Fibroblast of peridontal ligament (primary cell): Measurements from ENCODE around the gene ICA1.

Experiments used
- DNase-seq: peaks from one replicate; pipeline ENCODE4 v3.0.0-alpha.2; 2010; ENCODE audit errors: extremely low read depth

ICA1 gene

DNA sequence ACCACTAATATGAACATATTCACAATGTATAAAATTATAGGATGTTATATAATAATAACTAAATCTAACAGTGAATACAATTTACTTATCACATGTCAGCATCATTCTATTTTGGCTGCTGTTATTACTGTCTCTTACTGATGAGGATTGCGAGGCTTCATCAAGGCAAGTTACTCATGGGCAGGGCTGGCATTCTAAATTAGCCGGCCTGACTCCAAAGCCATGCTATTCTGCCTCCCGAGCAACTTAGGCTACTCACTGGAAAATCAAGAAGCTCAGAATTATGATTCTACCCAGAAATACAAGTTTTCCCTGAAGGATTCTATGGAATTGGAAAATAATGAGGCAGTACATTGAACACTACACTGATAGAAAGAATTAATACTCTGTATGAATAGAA is 101.7 kb downstream of the ICA1 start:
- DNase-seq, result no peak

DNA sequence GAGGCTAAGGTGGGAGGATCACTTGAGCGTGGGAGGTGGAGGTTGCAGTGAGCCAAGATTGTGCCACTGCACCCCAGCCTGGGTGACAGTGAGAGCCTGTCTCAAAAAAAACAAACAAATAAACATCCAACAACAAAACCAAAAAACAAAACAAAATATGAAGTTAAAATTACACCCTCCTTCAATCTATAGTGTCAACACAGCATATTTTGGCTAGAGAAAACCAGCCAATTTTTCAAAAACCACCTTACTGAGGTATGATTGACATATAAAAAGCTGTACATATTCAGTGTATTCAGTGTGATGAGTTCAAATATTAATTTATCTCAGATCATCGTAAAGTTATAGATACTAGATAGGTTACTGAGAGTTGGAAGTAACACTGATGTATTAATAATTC is 102.4 kb downstream of the ICA1 start:
- DNase-seq, result no peak

DNA sequence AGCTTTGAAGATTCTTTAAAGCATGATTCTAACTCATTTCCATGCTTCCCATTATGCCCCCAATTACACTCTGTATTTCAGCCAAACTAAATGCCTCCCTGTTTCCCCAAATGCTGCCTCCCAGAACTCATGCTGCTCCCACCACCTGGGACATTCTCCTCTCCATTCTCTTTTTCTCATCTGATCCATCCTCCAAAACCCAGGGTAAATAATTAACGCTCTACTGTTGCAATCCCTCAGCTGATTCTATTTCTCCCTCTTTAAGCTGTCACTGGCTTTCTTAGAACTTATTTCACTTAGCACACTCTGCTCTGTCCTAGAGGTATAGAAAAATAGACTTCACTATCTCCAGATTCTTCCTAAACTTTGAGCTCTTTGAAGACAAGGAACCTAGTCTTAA is 104.7 kb downstream of the ICA1 start:
- DNase-seq, result no peak

DNA sequence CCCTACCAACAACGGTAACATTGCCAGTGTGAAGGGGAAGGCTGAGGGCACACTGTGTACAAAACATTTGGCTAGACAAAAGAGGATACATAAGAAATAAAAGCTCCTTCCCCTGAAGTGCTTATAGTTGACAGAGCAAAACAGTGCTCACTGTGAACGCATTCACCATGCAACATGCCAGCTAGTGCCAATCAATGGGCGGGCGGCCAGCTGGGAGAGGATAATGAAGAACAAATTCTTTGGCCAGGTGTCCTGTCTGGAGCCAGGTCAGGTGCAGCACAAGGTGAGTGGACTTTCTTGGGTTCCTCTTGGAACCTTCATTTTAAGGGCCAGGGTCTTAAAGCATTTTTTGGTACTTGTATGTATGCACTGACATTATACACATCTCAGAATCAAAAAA is 106.1 kb downstream of the ICA1 start:
- DNase-seq, result no peak

GRCh38 chr7:8154272-8154671 is 107.7 kb downstream of the ICA1 start:
- no peak for DNase-seq

DNA sequence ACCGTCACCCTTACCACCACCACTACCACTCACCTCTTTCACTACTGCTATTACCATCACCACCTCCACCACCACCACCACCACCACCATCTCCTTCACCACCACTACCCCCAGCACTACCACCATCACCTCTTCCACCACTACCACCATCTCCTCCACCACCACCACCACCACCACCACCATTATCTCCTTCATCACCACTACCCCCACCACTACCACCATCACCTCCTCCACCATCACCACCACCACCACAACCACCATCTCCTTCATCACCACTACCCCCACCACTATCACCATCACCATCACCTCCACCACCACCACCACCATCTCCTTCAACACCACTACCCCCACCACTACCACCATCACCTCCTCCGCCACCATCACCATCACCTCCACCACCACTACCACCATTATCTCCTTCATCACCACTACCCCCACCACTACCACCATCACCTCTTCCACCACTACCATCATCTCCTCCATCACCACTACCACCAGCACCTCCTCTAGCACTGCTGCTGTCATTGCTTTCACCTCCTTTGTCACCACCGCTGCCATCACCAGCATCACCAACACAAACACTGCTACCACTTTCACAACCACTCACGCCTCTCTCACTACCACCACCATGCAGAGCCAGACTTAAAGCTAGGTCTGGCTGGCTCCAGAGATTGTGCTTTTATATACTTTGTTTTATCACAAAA is 109.3 kb downstream of the ICA1 start:
- no peak for DNase-seq

DNA sequence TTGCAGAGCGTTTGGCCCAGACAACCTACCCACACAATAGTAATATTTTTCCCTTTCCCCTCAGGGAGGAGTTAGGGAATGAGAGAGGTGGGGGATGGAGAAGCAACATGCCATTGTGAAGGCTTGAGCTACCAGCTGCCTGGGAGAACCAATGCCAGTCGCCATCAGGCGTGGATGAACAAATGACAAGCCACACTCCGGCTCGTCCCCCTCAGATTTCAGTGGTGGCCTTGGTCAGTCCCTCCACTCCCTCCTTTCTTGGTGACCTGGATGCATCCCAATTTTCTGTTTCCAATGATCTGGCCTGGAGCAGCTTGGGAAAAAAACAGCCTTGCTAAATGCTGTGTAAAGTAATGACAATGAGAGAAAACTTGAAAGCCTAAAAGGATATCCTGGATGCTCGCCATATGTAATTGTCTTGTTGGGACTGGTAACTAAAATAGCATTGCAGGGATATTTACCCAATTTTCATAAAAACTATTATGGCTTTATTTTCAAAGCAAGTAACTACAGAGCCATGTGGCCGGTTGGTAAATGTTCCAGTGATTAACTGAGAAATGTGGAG is 110.7 kb downstream of the ICA1 start:
- DNase-seq, result no peak

DNA sequence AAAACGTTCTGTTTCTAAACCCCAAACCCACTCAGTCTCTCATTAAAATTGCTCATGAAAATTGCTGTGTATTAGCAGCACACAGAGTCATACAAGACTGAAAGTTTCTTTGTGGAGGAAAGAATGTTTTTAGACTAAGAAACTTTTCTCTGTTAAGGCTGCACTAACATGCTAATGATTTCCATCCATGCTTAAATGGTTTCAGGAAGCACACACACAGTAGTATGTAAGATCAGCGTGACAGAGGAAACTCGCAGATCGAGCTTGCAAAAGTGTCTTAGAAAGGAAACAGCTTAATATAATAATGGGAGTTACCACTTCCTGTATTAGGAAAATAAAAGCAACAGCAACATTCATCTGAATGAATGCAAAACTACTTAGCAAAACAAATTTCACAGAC is 112.7 kb downstream of the ICA1 start:
- DNase-seq, result peak; percentile 1

DNA sequence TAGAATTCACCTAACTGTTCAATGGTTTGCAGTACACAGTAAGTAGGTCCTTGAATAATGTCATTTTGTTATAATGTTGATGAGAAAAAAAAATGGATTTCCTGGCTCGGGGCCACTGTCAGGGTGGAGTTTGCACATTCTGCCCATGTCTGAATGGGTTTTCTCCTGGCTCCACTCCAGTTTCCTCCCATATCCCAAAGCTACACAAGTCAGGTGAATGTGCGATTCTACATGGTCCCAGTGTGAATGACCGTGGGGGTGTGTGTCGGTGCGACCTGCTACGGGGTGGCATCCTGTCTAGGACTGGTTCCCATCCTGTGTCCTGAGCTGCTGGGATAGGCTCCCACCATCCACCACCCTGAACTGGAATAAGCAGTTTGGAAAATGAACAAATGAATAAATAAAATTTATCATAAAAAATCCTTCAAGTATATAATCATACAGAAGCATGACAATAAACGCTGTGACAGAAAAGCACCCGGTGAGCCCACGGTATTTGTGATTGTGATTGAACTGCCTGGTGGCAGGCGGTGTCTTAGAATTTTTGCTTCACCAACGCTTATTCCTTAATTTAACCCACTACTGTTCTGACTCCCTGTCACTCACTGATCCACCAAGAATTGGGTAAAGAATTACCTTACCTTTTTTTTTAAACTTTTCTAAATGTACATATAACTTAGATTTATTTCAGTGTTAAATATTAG is 114.1 kb downstream of the ICA1 start:
- DNase-seq, result no peak

DNA sequence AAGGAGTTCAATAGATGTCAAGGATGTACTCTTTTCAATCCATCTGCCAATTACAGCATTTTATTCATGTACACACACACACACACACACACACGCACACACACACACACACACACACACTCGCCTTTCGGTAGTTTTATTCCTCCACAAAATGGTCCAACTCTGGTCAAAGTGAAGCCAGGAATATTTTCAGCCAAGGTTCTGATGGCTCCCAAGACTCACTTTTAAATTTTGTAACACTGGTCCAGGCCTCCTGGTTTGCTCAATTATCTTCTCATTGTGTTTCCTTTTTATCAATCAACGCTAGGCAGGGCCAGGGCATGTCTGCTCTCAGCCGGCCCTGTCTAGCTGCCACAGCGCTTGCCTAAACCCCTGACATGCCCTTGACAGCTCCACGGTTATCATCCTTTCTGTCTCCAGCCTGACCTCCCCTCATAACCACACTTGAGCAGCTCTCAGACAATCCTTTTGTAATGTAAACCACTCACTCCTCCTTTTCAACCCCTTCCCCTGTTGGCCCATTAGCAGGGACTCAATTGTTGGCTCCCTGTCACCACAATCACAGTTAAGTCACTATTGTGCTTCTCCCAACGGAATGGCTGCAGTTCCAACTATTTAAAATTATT is 115.1 kb downstream of the ICA1 start:
- DNase-seq, result no peak

DNA sequence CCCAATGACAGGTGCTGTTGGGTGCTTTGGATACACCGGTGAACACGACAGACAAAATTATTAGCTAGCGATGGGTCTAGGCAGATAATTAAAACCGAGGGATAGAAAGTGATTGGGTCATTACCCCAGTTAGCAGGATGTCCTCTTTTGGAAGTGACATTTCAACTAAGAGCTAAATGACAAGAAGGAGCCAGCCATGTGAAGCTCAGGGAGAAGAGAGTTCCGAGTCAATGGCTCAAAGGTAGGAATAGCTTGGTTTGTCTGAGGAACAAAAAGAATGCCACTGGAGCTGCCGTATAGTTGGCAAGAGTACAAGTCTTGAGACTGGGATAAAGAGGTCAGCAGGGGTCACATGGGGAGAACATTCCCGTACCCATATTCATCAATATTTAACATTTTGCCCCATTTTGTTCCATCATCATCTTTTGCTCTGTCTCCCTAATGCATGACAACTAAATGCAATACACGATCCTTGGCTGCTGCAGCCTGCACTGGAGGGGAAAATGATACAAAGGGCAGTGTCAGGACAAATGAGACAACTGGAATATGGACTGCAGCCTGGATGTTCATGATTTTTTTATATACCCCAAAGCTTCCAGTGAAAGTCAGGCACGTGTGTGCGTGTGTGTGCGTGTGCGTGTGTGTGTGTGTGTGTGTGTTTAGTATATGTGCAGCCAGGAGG is 115.7 kb downstream of the ICA1 start:
- no peak for DNase-seq

DNA sequence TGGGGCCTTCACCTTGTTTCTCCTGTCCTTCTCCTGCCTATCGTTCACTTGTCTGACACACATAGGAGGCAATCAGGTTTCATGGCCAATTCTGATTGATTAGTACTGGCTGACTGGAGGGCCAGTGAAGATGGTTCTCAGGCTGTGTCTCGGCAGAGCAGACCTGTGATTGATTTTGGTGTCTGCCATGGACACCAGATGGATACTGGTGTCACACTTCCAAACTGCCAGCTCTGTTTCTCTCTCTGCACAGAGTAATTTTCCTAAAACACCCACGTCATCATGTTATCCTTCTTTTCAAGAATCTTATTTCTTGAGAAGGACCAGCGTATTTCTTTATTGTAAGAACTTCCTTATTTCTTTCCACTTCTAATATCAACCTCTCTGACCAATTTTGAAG is 117.1 kb downstream of the ICA1 start:
- no peak for DNase-seq

DNA sequence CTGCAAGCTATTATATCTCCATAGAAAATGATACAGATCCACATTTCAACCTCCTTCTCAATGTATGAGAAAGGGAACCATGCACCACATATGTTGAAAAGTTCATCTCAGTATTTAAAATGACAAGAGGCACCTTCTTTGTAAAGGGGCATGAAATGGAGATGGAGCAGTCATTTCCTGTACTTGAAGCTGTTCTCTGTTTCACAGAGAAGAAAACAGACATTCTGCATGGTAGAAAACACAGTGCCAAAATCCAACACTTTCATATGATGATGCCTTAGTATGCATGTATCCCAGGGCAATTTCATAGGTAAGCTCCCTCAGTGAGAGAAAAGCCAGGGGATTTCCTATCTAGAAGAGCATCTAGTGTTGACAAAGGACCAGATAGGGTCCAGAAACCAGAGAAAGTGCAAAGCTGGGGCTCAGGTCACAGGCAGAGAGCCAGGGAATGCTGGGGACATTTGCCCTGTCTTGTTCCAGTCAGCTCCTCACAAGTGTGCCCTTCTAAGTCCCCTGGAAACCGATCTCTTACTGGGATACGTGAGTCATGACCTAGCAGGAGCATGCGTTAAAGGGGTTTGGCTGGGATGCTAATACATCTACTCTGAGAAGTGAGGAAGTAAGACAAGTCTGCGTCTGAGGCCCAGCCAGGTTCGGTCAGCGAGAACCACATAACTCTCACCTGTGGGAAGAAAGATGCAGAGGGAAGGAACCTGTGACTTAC is 118.7 kb downstream of the ICA1 start:
- DNase-seq, result no peak

GRCh38 chr7:8142477-8142876 is 119.5 kb downstream of the ICA1 start:
- DNase-seq, result no peak

- DNase-seq, result no peak
Measured at GRCh38 chr7:8141070-8141469, 120.9 kb downstream of the ICA1 start.

DNA sequence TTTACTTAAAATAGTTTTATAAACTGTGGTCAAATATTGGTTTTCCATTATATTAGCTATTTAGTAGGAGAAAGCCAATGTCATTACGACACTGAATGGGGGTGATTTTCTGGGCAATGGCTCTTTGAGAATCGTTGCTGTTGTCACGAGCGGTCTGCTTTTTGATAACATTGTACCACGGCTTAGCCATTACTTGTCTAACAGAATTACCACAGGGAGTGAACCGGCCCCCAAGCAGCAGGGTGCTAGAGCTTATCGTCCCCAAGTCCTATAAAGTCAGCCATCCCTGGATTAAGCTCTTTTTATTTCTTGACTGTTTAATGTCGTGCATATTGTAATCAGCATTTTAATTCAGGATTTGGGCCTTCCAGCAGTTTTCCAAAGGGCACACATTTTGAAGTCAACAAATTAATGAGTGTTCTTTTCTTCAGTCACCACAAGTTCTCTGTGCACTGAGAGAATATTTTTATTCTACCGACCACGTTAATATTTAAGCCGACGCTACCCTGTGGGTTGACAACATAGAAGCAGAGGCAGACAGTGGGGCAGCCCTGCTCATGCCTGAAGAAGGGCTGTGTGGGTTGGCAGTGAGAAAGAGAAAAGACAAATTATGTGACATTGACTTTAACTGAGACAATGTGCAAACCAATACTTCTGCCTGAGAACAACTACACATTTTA is 125.8 kb downstream of the ICA1 start:
- no peak for DNase-seq

- no peak for DNase-seq
Measured at GRCh38 chr7:8135417-8135816, 126.5 kb downstream of the ICA1 start.

- DNase-seq, result no peak
Measured at GRCh38 chr7:8134089-8134733, 127.8 kb downstream of the ICA1 start.

GRCh38 chr7:8133188-8133848 is 128.6 kb downstream of the ICA1 start:
- DNase-seq, result no peak
